ENCODE data around the gene DPYSL5.

Gene DPYSL5

GRCh38 chr2:26993768-26994167, 145.8 kb downstream of the DPYSL5 start:
- H2AFZ ChIP-seq (ENCODE audit: low read depth, low read length): no peak overlapping the region
- no peak overlapping the region for H3K27ac ChIP-seq (ENCODE audit: low read length)
- no peak overlapping the region for H3K4me3 ChIP-seq (ENCODE audit: low read length)
- no peak overlapping the region for H3K9ac ChIP-seq (ENCODE audit: low read length)
- no peaks in the 10 kb centered on the region for H3K9me3 ChIP-seq (ENCODE audit: insufficient read depth, low read length)
- H4K20me1 ChIP-seq (ENCODE audit: insufficient read depth, low read length): no peaks in the 10 kb centered on the region
- H3K79me2 ChIP-seq (ENCODE audit: low read length): no peaks in the 10 kb centered on the region
- H3K27me3 ChIP-seq (ENCODE audit: low read depth, low read length): peaks cover 17% of the 10 kb centered on the region
- no peaks in the 10 kb centered on the region for H3K4me1 ChIP-seq (ENCODE audit: low read length)
- no peak overlapping the region for H3K4me2 ChIP-seq (ENCODE audit: low read length)
- TF ChIP-seq EZH2phosphoT487 (IDR thresholded peaks at IDR 0.05; ENCODE audit: low read depth) (no peak), CTCF (IDR thresholded peaks at IDR 0.05; ENCODE audit: low read depth, low read length) (no peak)
- no peaks in the 10 kb centered on the region for H3K36me3 ChIP-seq (replicated peaks; ENCODE audit: low read depth, low read length)

- no peak overlapping the region for H3K4me2 ChIP-seq (ENCODE audit: low read length)
- no peaks in the 10 kb centered on the region for H3K4me1 ChIP-seq (ENCODE audit: low read length)
- no peaks in the 10 kb centered on the region for H3K9me3 ChIP-seq (ENCODE audit: insufficient read depth, low read length)
- H3K79me2 ChIP-seq (ENCODE audit: low read length): no peaks in the 10 kb centered on the region
- H3K9ac ChIP-seq (ENCODE audit: low read length): no peak overlapping the region
- no peaks in the 10 kb centered on the region for H4K20me1 ChIP-seq (ENCODE audit: insufficient read depth, low read length)
- no peaks in the 10 kb centered on the region for H3K36me3 ChIP-seq (replicated peaks; ENCODE audit: low read depth, low read length)
- no peak for TF ChIP-seq EZH2phosphoT487 (IDR thresholded peaks at IDR 0.05; ENCODE audit: low read depth)
- no peak for TF ChIP-seq CTCF (IDR thresholded peaks at IDR 0.05; ENCODE audit: low read depth, low read length)
- no peak overlapping the region for H3K27ac ChIP-seq (ENCODE audit: low read length)
- peaks cover 16% of the 10 kb centered on the region for H3K27me3 ChIP-seq (ENCODE audit: low read depth, low read length)
- no peak overlapping the region for H2AFZ ChIP-seq (ENCODE audit: low read depth, low read length)
- no peak overlapping the region for H3K4me3 ChIP-seq (ENCODE audit: low read length)
Observed at GRCh38 chr2:26994983-26995382, 147.1 kb downstream of the DPYSL5 start.

- Histone ChIP-seq H2AFZ (ENCODE audit: low read depth, low read length) (no peak overlapping the region), H3K79me2 (ENCODE audit: low read length) (no peaks in the 10 kb centered on the region), H3K36me3 (replicated peaks; ENCODE audit: low read depth, low read length) (no peaks in the 10 kb centered on the region), H3K27me3 (ENCODE audit: low read depth, low read length) (peaks cover 16% of the 10 kb centered on the region), H3K4me2 (ENCODE audit: low read length) (no peak overlapping the region), H3K27ac (ENCODE audit: low read length) (no peak overlapping the region), H3K4me1 (ENCODE audit: low read length) (peaks cover 5% of the 10 kb centered on the region), H3K9ac (ENCODE audit: low read length) (no peak overlapping the region), H4K20me1 (ENCODE audit: insufficient read depth, low read length) (no peaks in the 10 kb centered on the region), H3K9me3 (ENCODE audit: insufficient read depth, low read length) (no peaks in the 10 kb centered on the region), H3K4me3 (ENCODE audit: low read length) (no peak overlapping the region)
- TF ChIP-seq CTCF (IDR thresholded peaks at IDR 0.05; ENCODE audit: low read depth, low read length): no peak
- TF ChIP-seq EZH2phosphoT487 (IDR thresholded peaks at IDR 0.05; ENCODE audit: low read depth): no peak
Observed at GRCh38 chr2:26997394-26997793, 149.5 kb downstream of the DPYSL5 start.

GRCh38 chr2:26998323-26998722, 150.4 kb downstream of the DPYSL5 start:
- Histone ChIP-seq H3K79me2 (ENCODE audit: low read length) (no peaks in the 10 kb centered on the region), H3K36me3 (replicated peaks; ENCODE audit: low read depth, low read length) (no peaks in the 10 kb centered on the region), H3K27me3 (ENCODE audit: low read depth, low read length) (peaks cover 16% of the 10 kb centered on the region), H3K4me2 (ENCODE audit: low read length) (no peak overlapping the region), H3K4me1 (ENCODE audit: low read length) (peaks cover 13% of the 10 kb centered on the region), H3K27ac (ENCODE audit: low read length) (no peak overlapping the region), H3K4me3 (ENCODE audit: low read length) (no peak overlapping the region), H2AFZ (ENCODE audit: low read depth, low read length) (no peak overlapping the region), H3K9me3 (ENCODE audit: insufficient read depth, low read length) (no peaks in the 10 kb centered on the region), H4K20me1 (ENCODE audit: insufficient read depth, low read length) (no peaks in the 10 kb centered on the region), H3K9ac (ENCODE audit: low read length) (no peak overlapping the region)
- TF ChIP-seq CTCF (IDR thresholded peaks at IDR 0.05; ENCODE audit: low read depth, low read length): no peak
- no peak for TF ChIP-seq EZH2phosphoT487 (IDR thresholded peaks at IDR 0.05; ENCODE audit: low read depth)
